ENCODE data around the gene HSPA14.
A peak's percentile ranks its signal among the peaks of the same experiment; 100 is the strongest.

HSPA14 gene

GRCh38 chr10:14904316-14904732 lies 66.2 kb downstream of the HSPA14 start:
- H3K9ac ChIP-seq (ENCODE audit: low read depth, low read length), result no peak overlapping the region
- no peak overlapping the region for H3K4me2 ChIP-seq (ENCODE audit: insufficient read depth, low read length)
- peaks cover 12% of the 10 kb centered on the region; the same call in 1 of the 2 replicates for H3K79me2 ChIP-seq (ENCODE audit: insufficient read depth, low read length)
- H4K20me1 ChIP-seq (ENCODE audit: insufficient read depth, low read length), result peaks cover 2% of the 10 kb centered on the region; the same call in 1 of the 2 replicates
- H3K4me1 ChIP-seq (ENCODE audit: insufficient read depth, low read length), result no peaks in the 10 kb centered on the region
- H3K4me3 ChIP-seq (ENCODE audit: low read depth in 1 of 2, low read length in 2 of 2), result no peak overlapping the region
- H3K27ac ChIP-seq (ENCODE audit: low read length), result no peak overlapping the region
- H2AFZ ChIP-seq (ENCODE audit: low read depth, low read length), result no peak overlapping the region
- H3K36me3 ChIP-seq (ENCODE audit: insufficient read depth, low read length), result peaks cover 93% of the 10 kb centered on the region
- ATAC-seq (ENCODE audit: insufficient read depth, low read depth), result peak; percentile 73; the same call in 2 of the 3 replicates
- no peak for DNase-seq
- H3K9me3 ChIP-seq (ENCODE audit: insufficient read depth, low read length, severe bottlenecking), result peaks cover 8% of the 10 kb centered on the region
- no peaks in the 10 kb centered on the region for H3K27me3 ChIP-seq (ENCODE audit: insufficient read depth, low read length, poor library complexity)
- peak; percentile 64 for TF ChIP-seq CTCF (IDR thresholded peaks at IDR 0.05; ENCODE audit: borderline replicate concordance, extremely low read depth, low read length, poor library complexity, severe bottlenecking)
- TF ChIP-seq EZH2 (IDR thresholded peaks at IDR 0.05; ENCODE audit: borderline replicate concordance, low read depth, low read length, severe bottlenecking), result no peak

- TF ChIP-seq CTCF (IDR thresholded peaks at IDR 0.05; ENCODE audit: borderline replicate concordance, extremely low read depth, low read length, poor library complexity, severe bottlenecking) (no peak), EZH2 (IDR thresholded peaks at IDR 0.05; ENCODE audit: borderline replicate concordance, low read depth, low read length, severe bottlenecking) (no peak)
- Histone ChIP-seq H3K27ac (ENCODE audit: low read length) (no peak overlapping the region), H3K9ac (ENCODE audit: low read depth, low read length) (no peak overlapping the region), H3K36me3 (ENCODE audit: insufficient read depth, low read length) (peaks cover 92% of the 10 kb centered on the region), H3K9me3 (ENCODE audit: insufficient read depth, low read length, severe bottlenecking) (peaks cover 8% of the 10 kb centered on the region), H4K20me1 (ENCODE audit: insufficient read depth, low read length) (no peaks in the 10 kb centered on the region; the same call in 1 of the 2 replicates), H2AFZ (ENCODE audit: low read depth, low read length) (no peak overlapping the region), H3K4me3 (ENCODE audit: low read depth in 1 of 2, low read length in 2 of 2) (no peak overlapping the region), H3K27me3 (ENCODE audit: insufficient read depth, low read length, poor library complexity) (no peaks in the 10 kb centered on the region), H3K4me1 (ENCODE audit: insufficient read depth, low read length) (no peaks in the 10 kb centered on the region), H3K79me2 (ENCODE audit: insufficient read depth, low read length) (peaks cover 6% of the 10 kb centered on the region; the same call in 1 of the 2 replicates), H3K4me2 (ENCODE audit: insufficient read depth, low read length) (no peak overlapping the region)
- DNase-seq (no peak), ATAC-seq (ENCODE audit: insufficient read depth, low read depth) (no peak)
Measured at GRCh38 chr10:14904864-14905263, 66.8 kb downstream of the HSPA14 start.

- no peak overlapping the region for H3K4me3 ChIP-seq (ENCODE audit: low read depth in 1 of 2, low read length in 2 of 2)
- no peak overlapping the region for H2AFZ ChIP-seq (ENCODE audit: low read depth, low read length)
- no peak for ATAC-seq (ENCODE audit: insufficient read depth, low read depth)
- H3K27ac ChIP-seq (ENCODE audit: low read length), result no peak overlapping the region
- H3K9ac ChIP-seq (ENCODE audit: low read depth, low read length), result no peak overlapping the region
- H3K9me3 ChIP-seq (ENCODE audit: insufficient read depth, low read length, severe bottlenecking), result peaks cover 8% of the 10 kb centered on the region
- no peak overlapping the region for H3K4me2 ChIP-seq (ENCODE audit: insufficient read depth, low read length)
- TF ChIP-seq EZH2 (IDR thresholded peaks at IDR 0.05; ENCODE audit: borderline replicate concordance, low read depth, low read length, severe bottlenecking), result no peak
- no peak for TF ChIP-seq CTCF (IDR thresholded peaks at IDR 0.05; ENCODE audit: borderline replicate concordance, extremely low read depth, low read length, poor library complexity, severe bottlenecking)
- DNase-seq, result no peak
- peaks cover 94% of the 10 kb centered on the region for H3K36me3 ChIP-seq (ENCODE audit: insufficient read depth, low read length)
- no peaks in the 10 kb centered on the region; the same call in 1 of the 2 replicates for H4K20me1 ChIP-seq (ENCODE audit: insufficient read depth, low read length)
- peaks cover 6% of the 10 kb centered on the region for H3K79me2 ChIP-seq (ENCODE audit: insufficient read depth, low read length)
- no peaks in the 10 kb centered on the region for H3K27me3 ChIP-seq (ENCODE audit: insufficient read depth, low read length, poor library complexity)
- H3K4me1 ChIP-seq (ENCODE audit: insufficient read depth, low read length), result no peaks in the 10 kb centered on the region
Measured at GRCh38 chr10:14905890-14906289, 67.8 kb downstream of the HSPA14 start.

All from DND-41 (cell line).